Measurements from ENCODE around the gene PAGE5.

Gene PAGE5

GRCh38 chrX:55220119-55220794 lies at the start of gene PAGE5:
Gene PAGE5, plus strand, starts transcription at chrX:55220346. Its CDS starts 1,037 bp downstream, at chrX:55221383.
- no peak for DNase-seq (ENCODE audit: low read depth in 2 of 2)

- no peak for DNase-seq (ENCODE audit: low read depth in 2 of 2)
Measured at GRCh38 chrX:55187281-55187680, 32.9 kb upstream of the PAGE5 start.

GRCh38 chrX:55196688-55197087 lies 23.5 kb upstream of the PAGE5 start:
- DNase-seq (ENCODE audit: low read depth in 2 of 2): no peak

- DNase-seq (ENCODE audit: low read depth in 2 of 2): no peak
Measured at GRCh38 chrX:55201930-55202579, 18.1 kb upstream of the PAGE5 start.

GRCh38 chrX:55206162-55206941 lies 13.8 kb upstream of the PAGE5 start:
- no peak for DNase-seq (ENCODE audit: low read depth in 2 of 2)

- DNase-seq (ENCODE audit: low read depth in 2 of 2): no peak
Measured at GRCh38 chrX:55210931-55211677, 9.0 kb upstream of the PAGE5 start.

- DNase-seq (ENCODE audit: low read depth in 2 of 2): no peak
Measured at GRCh38 chrX:55213381-55213780, 6.8 kb upstream of the PAGE5 start.

GRCh38 chrX:55240788-55241340 lies 20.7 kb downstream of the PAGE5 start:
- DNase-seq (ENCODE audit: low read depth in 2 of 2): no peak

- DNase-seq (ENCODE audit: low read depth in 2 of 2): no peak
Measured at GRCh38 chrX:55253528-55253927, 33.4 kb downstream of the PAGE5 start.

GRCh38 chrX:55260806-55261205 lies 40.7 kb downstream of the PAGE5 start:
- DNase-seq (ENCODE audit: low read depth in 2 of 2): no peak

GRCh38 chrX:55264816-55265215 lies 44.7 kb downstream of the PAGE5 start, which contains the start of gene PAGE3:
Gene PAGE3, minus strand, starts transcription at chrX:55264916. Its CDS starts 1,013 bp downstream, at chrX:55263903.
- no peak for DNase-seq (ENCODE audit: low read depth in 2 of 2)

Measured in fibroblast of skin of left quadriceps (primary cell).